Measurements from ENCODE around the gene SEC63.
"Not testable (repeated sequence)": the region's sequence is repeated elsewhere in the genome, so short reads cannot be mapped to it uniquely, and the experiment has no call there.

SEC63 gene
- 23.1 to 70.1 (median 42.3) reads per million in 17 experiments for total RNA-seq

- DNase-seq: peak; percentile 98 to 99 (median 99)
Observed at GRCh38 chr6:107957909-107958688, at the start of gene SEC63. SEC63 (minus strand) TSS chr6:107958208; CDS start chr6:107958009, 199 bp downstream.

DNA sequence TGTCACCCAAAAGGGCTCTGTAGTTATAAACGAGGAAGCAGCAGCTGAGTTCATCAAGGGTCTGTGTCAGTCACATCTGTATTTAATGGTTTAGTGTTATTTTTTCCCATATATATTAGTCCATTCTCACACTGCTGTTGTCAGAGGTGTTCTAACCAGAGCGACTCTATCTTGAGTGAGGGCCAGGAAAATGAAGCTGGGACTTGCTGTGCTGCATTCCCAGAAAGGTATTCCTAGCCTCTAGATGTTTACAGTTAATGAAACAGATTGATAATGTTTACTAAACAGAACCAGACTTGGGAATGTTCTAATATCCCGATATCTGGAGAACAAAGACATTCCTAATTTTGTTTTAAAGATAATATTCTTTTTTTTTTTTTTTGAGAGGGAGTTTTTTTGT, 48.0 kb upstream of the SEC63 start:
- DNase-seq: no peak

DNA sequence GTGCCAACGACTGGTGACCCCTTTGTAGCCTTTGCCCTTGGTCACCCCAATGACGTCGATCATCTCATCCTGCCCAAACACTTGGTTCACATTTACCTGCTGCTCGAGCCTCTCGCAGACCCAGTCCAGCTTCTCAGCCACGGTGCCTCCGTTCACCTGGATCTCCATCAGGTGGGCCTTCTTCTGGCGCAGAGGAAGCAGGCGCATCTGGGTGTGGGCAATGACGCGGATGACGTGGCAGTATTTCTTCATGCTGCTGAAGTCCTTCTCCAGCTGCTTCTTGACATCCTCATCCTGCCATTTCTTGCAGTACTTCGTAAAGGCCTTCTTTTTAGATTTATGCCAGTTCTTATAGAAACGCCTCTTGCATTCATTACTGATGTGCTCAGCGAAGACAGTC, 46.9 kb upstream of the SEC63 start:
- DNase-seq: no peak

- DNase-seq: peak; percentile 68 to 80 (median 75)
Observed at GRCh38 chr6:108002365-108003221, 44.6 kb upstream of the SEC63 start.

DNA sequence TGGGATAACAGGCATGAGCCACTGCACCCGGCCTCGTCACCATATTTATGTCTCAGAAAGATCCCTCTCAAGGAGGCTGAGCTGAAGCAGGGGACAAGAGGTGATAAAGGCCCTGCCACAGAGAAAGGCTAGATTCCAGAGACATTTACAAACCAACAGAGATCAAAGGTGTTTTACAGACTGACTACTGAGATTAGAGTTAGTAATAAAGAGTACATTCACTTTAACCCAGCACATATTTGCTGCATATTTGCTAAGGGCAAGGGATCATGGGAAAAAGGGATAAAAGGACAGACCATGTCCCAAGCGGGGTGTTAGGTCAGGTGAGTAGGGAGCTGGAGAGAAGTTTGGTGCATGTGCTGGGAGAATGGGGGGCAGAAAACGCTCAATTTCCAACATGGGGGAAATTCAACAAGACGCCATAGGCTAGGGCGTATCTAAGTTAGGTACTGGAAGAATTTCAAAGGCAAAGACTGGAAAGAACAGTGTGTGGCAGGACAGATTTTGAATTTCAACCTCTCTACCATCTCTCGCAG, 43.8 kb upstream of the SEC63 start:
- DNase-seq: no peak

GRCh38 chr6:108000259-108000658, 42.3 kb upstream of the SEC63 start:
- DNase-seq: not testable (repeated sequence)

DNA sequence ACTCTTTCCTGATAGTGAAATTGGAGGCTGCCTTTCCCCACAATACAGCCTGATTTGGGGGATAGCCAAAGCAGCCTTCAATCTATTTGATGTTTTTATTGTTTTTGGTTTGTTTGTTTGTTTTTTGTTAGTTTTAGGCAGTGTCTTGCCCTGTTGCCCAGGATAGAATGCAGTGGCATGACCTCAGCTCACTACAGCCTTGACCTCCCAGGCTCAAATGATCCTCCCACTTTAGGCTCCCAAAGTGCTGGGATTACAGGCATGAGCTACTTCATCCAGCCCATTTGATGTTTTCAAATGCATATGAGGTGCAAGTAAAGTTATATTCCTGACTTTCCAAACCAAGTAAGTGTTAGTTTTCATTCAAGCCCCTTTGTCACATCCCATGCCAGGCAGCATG, 41.3 kb upstream of the SEC63 start:
- DNase-seq: no peak

- no peak for DNase-seq
Observed at GRCh38 chr6:107991772-107992550, 34.0 kb upstream of the SEC63 start.

DNA sequence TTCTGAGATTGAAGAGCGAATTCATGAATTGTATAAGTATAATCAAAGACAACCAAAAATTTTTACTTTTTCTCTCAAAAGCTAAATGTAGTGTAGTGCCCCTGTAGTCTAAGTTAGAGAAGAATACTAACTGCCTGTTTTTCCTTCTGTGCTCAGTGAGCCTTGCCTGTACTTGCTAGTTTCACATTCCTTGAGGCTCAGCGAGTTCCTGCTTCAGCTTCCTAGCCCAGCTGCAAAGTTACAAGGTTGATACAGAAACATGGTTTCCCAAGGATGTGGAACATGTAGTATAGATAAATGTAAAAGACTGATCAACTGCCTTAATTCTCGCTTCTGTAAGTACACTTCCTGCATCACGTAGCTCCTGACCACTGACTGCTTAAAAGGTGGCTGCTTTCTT, 33.1 kb upstream of the SEC63 start:
- DNase-seq: peak in 1 of 4 experiments; percentile 4

- DNase-seq: not testable (repeated sequence)
Observed at GRCh38 chr6:107990587-107990986, 32.6 kb upstream of the SEC63 start.

DNA sequence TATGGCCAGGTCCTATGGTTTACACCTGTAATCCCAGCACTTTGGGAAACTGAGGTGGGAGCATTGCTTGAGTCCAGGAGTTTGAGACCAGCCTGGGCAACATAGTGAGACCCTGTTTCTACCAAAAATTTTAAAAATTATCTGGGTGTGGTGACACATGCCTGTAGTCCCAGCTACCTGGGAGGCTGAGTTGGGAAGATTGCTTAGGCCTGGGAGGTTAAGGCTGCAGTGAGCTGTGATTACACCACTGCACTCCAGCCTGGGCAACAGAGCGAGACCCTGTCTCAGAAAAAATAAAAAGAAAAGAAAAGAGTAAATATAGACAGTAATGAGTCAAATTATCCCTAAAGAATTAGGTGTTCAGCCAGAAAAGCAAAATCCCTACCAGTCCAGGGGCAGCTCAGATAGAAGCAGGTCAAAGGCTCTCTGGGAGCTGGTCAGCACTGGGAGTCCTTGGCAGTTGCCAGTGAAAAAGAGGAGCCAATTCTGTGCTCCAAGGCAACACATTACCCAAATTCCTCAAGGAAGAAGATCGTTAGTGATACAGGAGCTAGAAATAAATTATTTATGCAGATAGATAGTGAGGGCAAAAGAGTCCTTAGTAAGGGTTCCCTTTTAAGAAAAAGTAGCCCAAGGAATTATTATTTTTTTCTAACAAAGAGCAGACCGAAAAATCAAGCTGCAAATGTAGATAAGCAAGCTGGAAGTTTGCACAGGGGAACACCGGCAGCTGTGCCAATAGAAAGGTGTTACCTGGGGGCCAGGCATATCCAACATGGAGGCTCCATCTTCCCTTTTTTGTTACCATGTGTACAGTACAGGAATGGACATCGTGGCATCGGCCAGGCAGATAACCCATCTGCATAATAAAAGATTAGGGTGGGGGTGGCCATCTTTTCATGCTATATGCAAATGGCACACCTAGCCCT, 31.4 kb upstream of the SEC63 start:
- no peak for DNase-seq

DNA sequence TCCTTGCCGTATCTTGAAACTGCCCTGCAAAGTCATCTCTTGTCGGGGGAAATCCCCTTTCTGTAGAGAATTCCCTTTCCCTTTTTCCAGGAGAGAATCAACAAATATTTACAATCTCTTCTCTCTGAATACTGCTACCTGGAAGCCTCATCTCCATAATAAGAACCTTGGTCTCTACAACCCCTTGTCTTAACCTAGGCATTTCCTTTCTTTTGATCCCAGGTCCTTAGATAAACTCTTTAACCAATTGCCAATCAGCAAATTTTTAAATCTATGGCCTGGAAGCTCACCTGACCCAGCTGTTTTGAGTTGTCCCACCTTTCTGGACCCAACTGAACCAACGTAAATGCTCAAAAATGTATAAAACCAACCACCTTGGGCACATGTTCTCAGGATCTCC, 30.6 kb upstream of the SEC63 start:
- DNase-seq: no peak

DNA sequence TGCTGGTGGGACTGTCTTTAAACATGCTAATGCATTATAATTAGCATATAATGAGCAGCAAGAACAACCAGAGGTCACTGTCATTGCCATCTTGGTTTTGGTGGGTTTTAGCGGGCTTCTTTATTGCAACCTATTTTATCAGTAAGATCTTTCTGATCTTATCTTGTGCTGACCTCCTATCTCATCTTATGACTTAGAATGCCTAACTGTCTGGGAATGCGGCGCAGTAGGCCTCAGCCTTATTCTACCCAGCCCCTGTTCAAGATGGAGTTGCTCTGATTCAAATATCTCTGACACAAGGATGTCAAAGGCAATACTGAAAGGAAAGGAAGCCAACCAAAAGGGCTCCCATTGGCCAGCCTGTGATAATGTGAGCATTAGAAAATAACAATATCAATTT, 29.8 kb upstream of the SEC63 start:
- DNase-seq: no peak

DNA sequence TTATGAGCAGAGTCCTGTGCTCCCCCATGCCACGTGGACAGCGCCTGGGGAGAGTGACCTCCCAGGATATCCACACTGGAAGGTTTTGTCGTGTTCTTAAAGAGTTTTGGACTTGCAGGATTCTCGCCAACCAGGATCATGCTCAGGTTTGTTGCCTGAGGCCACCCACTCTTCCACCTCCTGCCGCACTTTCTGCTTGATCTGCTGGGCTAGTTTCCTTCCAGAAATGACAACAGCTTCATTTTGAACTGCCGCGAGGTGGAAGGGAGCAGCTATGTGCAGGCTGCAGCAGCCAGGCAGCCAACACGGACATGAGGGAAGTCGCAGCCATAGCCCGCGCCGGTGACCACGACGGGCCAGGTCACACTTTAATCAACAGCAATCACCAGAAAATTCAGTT, 27.7 kb upstream of the SEC63 start:
- DNase-seq: no peak

GRCh38 chr6:107983811-107984210, 25.8 kb upstream of the SEC63 start:
- no peak for DNase-seq

DNA sequence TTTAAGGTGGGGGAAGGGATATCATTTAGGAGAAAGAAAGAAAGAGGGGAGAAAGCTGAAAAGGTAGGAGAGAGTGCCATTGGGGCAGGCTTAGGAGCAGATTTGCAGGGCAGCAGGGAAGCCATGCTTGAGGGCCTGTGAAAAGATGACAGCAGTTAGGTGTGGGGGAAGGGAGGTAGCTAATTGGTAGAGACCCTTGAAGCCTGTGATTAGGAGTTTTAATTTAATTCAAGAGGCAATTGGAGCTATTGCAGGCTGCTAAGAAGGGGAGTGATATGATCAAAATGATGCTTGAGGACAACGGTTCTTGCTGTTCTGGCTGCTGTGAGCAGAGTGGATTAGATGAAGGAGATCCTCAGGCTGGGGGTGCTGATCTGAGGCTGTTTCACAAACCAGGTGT, 24.5 kb upstream of the SEC63 start:
- DNase-seq: no peak

- no peak for DNase-seq
Observed at GRCh38 chr6:107981695-107982094, 23.7 kb upstream of the SEC63 start.

DNA sequence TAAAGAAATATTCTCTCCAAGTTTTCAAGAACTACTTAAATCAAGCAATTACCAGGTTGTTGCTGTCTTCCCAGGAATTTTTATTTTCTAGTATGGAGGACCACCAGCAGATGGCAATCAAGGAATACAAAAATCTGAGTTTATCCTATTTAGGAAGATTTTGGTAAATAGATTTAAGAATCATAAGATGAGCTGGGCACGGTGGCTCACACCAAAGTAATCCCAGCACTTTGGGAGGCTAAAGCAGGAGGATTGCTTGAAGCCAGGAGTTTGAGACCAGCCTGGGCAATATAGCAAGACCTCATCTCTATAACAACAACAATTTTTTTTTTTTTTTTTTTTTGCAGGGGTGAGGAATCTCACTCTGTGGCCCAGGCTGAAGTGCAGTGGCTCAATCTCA, 19.3 kb upstream of the SEC63 start:
- peak in 3 of 4 experiments; percentile 41 to 45 (median 43) for DNase-seq

GRCh38 chr6:107976155-107976783, 18.3 kb upstream of the SEC63 start:
- no peak for DNase-seq

- DNase-seq: no peak
Observed at GRCh38 chr6:107973594-107973993, 15.6 kb upstream of the SEC63 start.
